ENCODE measurements around the gene CDRT15L2. TPM values are rescaled to one million over a fixed set of nuclear protein-coding genes. Genes with fewer than 3 reads are reported as not detected.
"Not testable (repeated sequence)": the region's sequence is repeated elsewhere in the genome, so short reads cannot be mapped to it uniquely, and the experiment has no call there.

The CDRT15L2 gene
- total RNA-seq, 1 donor from 2014 or later, result not detected

- H3K9me3 ChIP-seq; H3K27me3 ChIP-seq; intact Hi-C loops (cut with DNase I); H3K36me3 ChIP-seq; H3K4me1 ChIP-seq; H3K4me3 ChIP-seq; DNase-seq (ENCODE audit: extremely low spot score in 2 of 2); H3K27ac ChIP-seq: not testable (repeated sequence)
Measured at GRCh38 chr17:20559018-20559417, 20.5 kb upstream of the CDRT15L2 start.

DNA sequence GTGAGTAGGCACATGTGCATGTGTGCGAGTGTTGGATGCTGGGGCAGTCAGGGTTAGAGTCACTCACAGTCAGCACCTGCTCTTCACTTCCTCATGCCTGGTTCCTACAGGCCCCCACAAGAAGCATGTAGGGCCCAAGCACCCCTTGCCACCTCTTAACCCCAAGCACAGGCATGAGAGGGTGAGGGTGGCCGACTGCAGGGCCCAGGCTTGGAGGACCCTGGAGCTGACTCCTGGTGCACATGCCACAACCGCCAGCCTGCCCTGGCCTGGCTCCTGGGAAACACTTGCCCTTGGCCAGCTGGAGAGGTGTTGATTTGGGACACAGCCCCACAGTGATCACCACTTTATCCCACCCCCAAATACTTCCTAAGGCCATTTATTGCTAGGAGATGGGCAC is 16.9 kb upstream of the CDRT15L2 start:
- no peak for TF ChIP-seq POLR2AphosphoS5 (IDR thresholded peaks at IDR 0.05; ENCODE audit: insufficient read depth in 1 of 2, low read depth in 1 of 2)
- no peak for TF ChIP-seq CTCF (IDR thresholded peaks at IDR 0.05)
- no peak for TF ChIP-seq POLR2A (IDR thresholded peaks at IDR 0.05)
- Histone ChIP-seq H3K27ac (no peak overlapping the region), H3K36me3 (no peaks in the 10 kb centered on the region), H3K27me3 (no peaks in the 10 kb centered on the region), H3K4me3 (no peak overlapping the region), H3K9me3 (no peaks in the 10 kb centered on the region), H3K4me1 (no peaks in the 10 kb centered on the region)
- intact Hi-C loops (cut with DNase I), result no loop called here
- DNase-seq (ENCODE audit: extremely low spot score in 2 of 2), result no peak

DNA sequence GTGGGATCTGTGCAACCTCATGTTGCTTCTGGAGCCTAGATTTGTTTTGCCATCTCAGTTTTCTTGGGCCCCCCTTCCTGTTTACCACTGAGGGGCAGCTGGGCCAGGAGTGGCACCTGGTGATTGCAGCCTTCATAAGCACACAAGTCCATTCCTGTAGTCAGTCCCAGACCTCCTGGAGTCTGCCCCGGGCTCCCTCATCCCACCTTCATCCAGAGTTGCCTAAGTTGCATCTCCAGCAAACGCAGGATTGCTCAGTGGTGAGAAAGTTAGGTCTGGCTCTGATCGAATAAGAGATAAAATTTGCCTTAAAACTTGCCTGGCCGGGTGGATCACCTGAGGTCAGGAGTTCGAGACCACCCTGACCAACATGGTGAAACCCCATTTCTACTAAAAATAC is 14.3 kb upstream of the CDRT15L2 start:
- DNase-seq (ENCODE audit: extremely low spot score in 2 of 2); H3K9me3 ChIP-seq; H3K4me3 ChIP-seq; H3K27ac ChIP-seq; H3K27me3 ChIP-seq; intact Hi-C loops (cut with DNase I); H3K4me1 ChIP-seq; H3K36me3 ChIP-seq: not testable (repeated sequence)

- no peaks in the 10 kb centered on the region for H3K36me3 ChIP-seq
- DNase-seq (ENCODE audit: extremely low spot score in 2 of 2), result no peak
- intact Hi-C loops (cut with DNase I), result no loop called here
- no peaks in the 10 kb centered on the region for H3K4me1 ChIP-seq
- H3K27ac ChIP-seq, result no peak overlapping the region
- H3K27me3 ChIP-seq, result no peaks in the 10 kb centered on the region
- H3K9me3 ChIP-seq, result no peaks in the 10 kb centered on the region
- H3K4me3 ChIP-seq, result no peak overlapping the region
- TF ChIP-seq POLR2A (IDR thresholded peaks at IDR 0.05), result no peak
- no peak for TF ChIP-seq CTCF (IDR thresholded peaks at IDR 0.05)
Measured at GRCh38 chr17:20565711-20566110, 13.8 kb upstream of the CDRT15L2 start.

- H3K4me1 ChIP-seq; H3K27me3 ChIP-seq; H3K9me3 ChIP-seq; H3K4me3 ChIP-seq; DNase-seq (ENCODE audit: extremely low spot score in 2 of 2); H3K36me3 ChIP-seq; H3K27ac ChIP-seq; intact Hi-C loops (cut with DNase I): not testable (repeated sequence)
Measured at GRCh38 chr17:20566736-20567135, 12.8 kb upstream of the CDRT15L2 start.

DNA sequence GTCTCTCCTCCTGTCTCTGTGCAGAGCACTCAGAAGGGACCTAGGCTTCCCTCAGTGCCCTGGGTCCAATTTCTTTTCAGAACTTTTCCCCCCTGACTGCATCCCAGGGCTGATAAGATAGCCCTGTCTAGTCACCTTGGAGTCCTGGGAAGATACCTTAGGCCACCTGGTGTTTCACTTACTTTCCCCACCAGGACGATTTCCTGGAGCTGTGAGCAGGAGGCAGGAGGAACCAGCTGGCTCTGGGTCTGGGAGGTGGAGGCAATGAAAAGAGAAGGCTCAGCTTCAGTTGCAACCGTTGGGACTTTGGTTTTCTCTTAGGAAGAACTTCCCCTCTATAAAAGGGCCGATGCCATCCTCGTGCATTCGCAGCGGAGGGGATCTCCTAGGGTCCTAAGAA is 12.1 kb upstream of the CDRT15L2 start:
- H3K27me3 ChIP-seq; H3K9me3 ChIP-seq; intact Hi-C loops (cut with DNase I); H3K4me3 ChIP-seq; DNase-seq (ENCODE audit: extremely low spot score in 2 of 2); H3K36me3 ChIP-seq; H3K4me1 ChIP-seq; H3K27ac ChIP-seq: not testable (repeated sequence)

DNA sequence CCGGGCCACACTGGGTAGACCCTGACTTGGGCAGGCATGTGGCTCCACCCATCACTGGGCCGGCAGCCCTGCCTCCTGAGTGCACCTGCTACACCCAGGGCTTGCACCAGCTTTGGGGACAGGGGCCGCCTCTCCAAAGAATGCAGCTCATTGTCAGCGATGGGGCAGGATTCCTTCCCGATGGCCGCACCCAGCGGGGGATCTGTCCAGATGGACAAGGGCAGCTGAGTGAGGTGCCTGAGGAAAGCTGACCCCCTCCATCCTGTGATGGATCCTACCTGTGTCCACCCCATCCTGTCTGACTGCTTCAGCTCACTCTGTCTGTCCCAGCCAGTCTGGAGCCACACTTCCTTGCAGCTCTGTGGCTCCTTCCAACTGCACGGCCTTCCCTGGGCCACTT is 10.9 kb upstream of the CDRT15L2 start:
- H3K9me3 ChIP-seq; H3K27ac ChIP-seq; intact Hi-C loops (cut with DNase I); H3K4me1 ChIP-seq; H3K36me3 ChIP-seq; H3K27me3 ChIP-seq; H3K4me3 ChIP-seq: not testable (repeated sequence)
- DNase-seq (ENCODE audit: extremely low spot score in 2 of 2), result peak in 1 of 2 donors; percentile 77

DNA sequence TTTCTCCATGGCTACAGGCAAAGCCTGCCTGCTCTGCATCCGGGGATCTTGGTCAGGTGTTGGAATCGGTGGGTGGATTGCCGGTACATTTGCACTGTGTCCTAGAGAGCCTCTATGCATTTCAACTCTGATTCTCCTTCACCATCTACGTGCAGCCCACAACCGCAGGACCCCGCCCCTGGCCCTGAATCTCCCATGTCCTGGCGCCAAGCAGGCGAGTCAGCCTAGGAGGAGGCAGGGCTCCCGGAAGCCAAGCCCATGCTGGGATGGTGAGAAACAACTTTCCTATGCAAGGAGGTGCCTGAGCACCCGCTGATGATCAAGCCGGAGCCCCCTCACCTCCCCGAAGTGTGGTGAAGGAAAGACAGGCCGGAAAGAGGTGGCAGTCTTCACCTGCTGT is 7.9 kb upstream of the CDRT15L2 start:
- H3K36me3 ChIP-seq; intact Hi-C loops (cut with DNase I); H3K9me3 ChIP-seq; H3K4me3 ChIP-seq; H3K4me1 ChIP-seq; H3K27me3 ChIP-seq; DNase-seq (ENCODE audit: extremely low spot score in 2 of 2); H3K27ac ChIP-seq: not testable (repeated sequence)

GRCh38 chr17:20573216-20573615 is 6.3 kb upstream of the CDRT15L2 start:
- H3K27me3 ChIP-seq; intact Hi-C loops (cut with DNase I); H3K27ac ChIP-seq; H3K4me1 ChIP-seq; H3K36me3 ChIP-seq; H3K9me3 ChIP-seq; H3K4me3 ChIP-seq: not testable (repeated sequence)
- DNase-seq (ENCODE audit: extremely low spot score in 2 of 2), result peak in 1 of 2 donors; percentile 52

- DNase-seq (ENCODE audit: extremely low spot score in 2 of 2); H3K27me3 ChIP-seq; H3K4me1 ChIP-seq; H3K9me3 ChIP-seq; H3K4me3 ChIP-seq; H3K36me3 ChIP-seq; H3K27ac ChIP-seq; intact Hi-C loops (cut with DNase I): not testable (repeated sequence)
Measured at GRCh38 chr17:20575071-20575470, 4.5 kb upstream of the CDRT15L2 start.

DNA sequence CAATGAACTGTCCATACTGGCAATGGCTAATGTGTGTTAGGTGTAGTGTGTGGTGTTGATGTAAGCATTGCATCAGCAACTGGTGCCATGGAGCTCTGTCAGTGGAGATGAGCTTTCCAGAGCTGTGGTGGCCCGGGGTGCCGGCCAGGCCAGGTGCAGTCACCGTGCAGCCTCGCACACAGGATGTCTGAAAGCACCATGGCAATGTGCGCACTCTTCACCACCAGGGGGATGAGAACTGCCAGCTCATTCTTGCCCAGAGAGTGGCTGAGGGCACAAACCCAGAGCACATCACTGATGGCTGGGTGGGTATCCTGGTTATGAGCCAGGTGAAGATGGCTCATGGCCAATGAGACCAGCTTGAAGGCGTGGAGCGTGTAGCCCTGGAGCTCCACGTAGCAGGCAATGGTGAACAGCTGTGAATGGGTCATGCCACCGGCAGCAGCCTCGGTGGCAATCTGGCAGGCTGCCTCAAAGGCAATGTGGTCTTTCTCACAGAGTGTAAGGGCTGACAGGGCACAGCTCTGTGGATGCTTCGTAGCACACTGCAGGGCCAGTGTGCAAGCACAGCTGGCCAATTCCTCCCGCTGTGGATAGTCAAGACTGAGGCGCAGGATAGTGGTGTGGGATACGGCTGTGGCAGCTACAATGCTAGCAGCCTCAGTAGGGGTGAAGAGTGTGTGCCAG is 4.5 kb downstream of the CDRT15L2 start:
- intact Hi-C loops (cut with DNase I); H3K27me3 ChIP-seq; H3K9me3 ChIP-seq; H3K4me3 ChIP-seq; H3K36me3 ChIP-seq; DNase-seq (ENCODE audit: extremely low spot score in 2 of 2); H3K27ac ChIP-seq; H3K4me1 ChIP-seq: not testable (repeated sequence)
